Activated CD8-positive, alpha-beta memory T cell treated with anti-CD3 and anti-CD28 coated beads, Interleukin-2, amount 50 U/mL, for 1 hour (primary cell): ENCODE results near the gene CRYBA4.
"Not testable (repeated sequence)": the region's sequence is repeated elsewhere in the genome, so short reads cannot be mapped to it uniquely, and the experiment has no call there.

Experiments used
- DNase-seq: peaks from one replicate; pipeline ENCODE4 v3.0.0-alpha.2; 2020; ENCODE audit errors: extremely low read depth

CRYBA4 gene

GRCh38 chr22:26597026-26597425 is 24.7 kb upstream of the CRYBA4 start:
- DNase-seq = peak; percentile 47

GRCh38 chr22:26597480-26597879 is 24.3 kb upstream of the CRYBA4 start:
- no peak for DNase-seq

GRCh38 chr22:26599505-26599904 is 22.3 kb upstream of the CRYBA4 start:
- DNase-seq = no peak

- no peak for DNase-seq
Measured at GRCh38 chr22:26601726-26602125, 20.0 kb upstream of the CRYBA4 start.

GRCh38 chr22:26602127-26602526 is 19.6 kb upstream of the CRYBA4 start:
- DNase-seq = no peak

GRCh38 chr22:26604368-26604767 is 17.4 kb upstream of the CRYBA4 start:
- no peak for DNase-seq

GRCh38 chr22:26606611-26607010 is 15.2 kb upstream of the CRYBA4 start:
- DNase-seq = no peak

- DNase-seq = no peak
Measured at GRCh38 chr22:26608129-26608528, 13.6 kb upstream of the CRYBA4 start.

- DNase-seq = no peak
Measured at GRCh38 chr22:26609287-26609686, 12.5 kb upstream of the CRYBA4 start.

GRCh38 chr22:26610072-26610958 is 11.4 kb upstream of the CRYBA4 start:
- DNase-seq = no peak

GRCh38 chr22:26610996-26611395 is 10.8 kb upstream of the CRYBA4 start:
- DNase-seq = no peak

- no peak for DNase-seq
Measured at GRCh38 chr22:26612652-26613051, 9.1 kb upstream of the CRYBA4 start.

GRCh38 chr22:26613753-26614152 is 8.0 kb upstream of the CRYBA4 start:
- DNase-seq = not testable (repeated sequence)

GRCh38 chr22:26614322-26614721 is 7.4 kb upstream of the CRYBA4 start:
- no peak for DNase-seq

GRCh38 chr22:26615149-26615548 is 6.6 kb upstream of the CRYBA4 start:
- no peak for DNase-seq

- no peak for DNase-seq
Measured at GRCh38 chr22:26615830-26616435, 5.8 kb upstream of the CRYBA4 start.

GRCh38 chr22:26616650-26617049 is 5.1 kb upstream of the CRYBA4 start:
- no peak for DNase-seq

- DNase-seq = no peak
Measured at GRCh38 chr22:26617271-26618199, 4.2 kb upstream of the CRYBA4 start, which contains the start of gene CRYBB1. Gene CRYBB1 (minus strand): TSS chr22:26618027. CDS start chr22:26616319, 1,708 bp downstream.

- DNase-seq = no peak
Measured at GRCh38 chr22:26618455-26618854, 3.3 kb upstream of the CRYBA4 start.

- no peak for DNase-seq
Measured at GRCh38 chr22:26619510-26619909, 2.3 kb upstream of the CRYBA4 start.

- no peak for DNase-seq
Measured at GRCh38 chr22:26620197-26620596, 1.6 kb upstream of the CRYBA4 start.

GRCh38 chr22:26623984-26624383 is 2.2 kb downstream of the CRYBA4 start:
- no peak for DNase-seq
